GM06990 (cell line): ENCODE measurements around the gene EGR1.
A peak's percentile ranks its signal among the peaks of the same experiment; 100 is the strongest.

Experiments used
- DNase-seq: peaks from one replicate; pipeline ENCODE4 v3.0.0-alpha.2; 2011; ENCODE audit not compliant: insufficient read length; ENCODE audit errors: extremely low read depth
- H3K27me3 ChIP-seq: replicated peaks from 2 replicates; pipeline ENCODE4 v1.6.0; 2011; ENCODE audit warnings: low read length; ENCODE audit not compliant: control insufficient read depth, insufficient read depth
- H3K36me3 ChIP-seq: 2 replicates; pipeline ENCODE4 v1.5.1; 2011; ENCODE audit warnings: low read length; ENCODE audit not compliant: control insufficient read depth, insufficient read depth
- H3K4me3 ChIP-seq: replicated peaks from 2 replicates; pipeline ENCODE4 v1.5.1; 2011; ENCODE audit warnings: low read depth, mild to moderate bottlenecking, control low read depth, low read length
- CTCF ChIP-seq: IDR thresholded peaks from 2 replicates; pipeline ENCODE4 v1.5.1; 2011; ENCODE audit warnings: low read length, control low read depth, mild to moderate bottlenecking, inconsistent platforms; ENCODE audit not compliant: insufficient read depth, poor library complexity, severe bottlenecking

The EGR1 gene

GRCh38 chr5:138465261-138466124, at the start of gene EGR1:
EGR1 (plus strand) TSS chr5:138465479; CDS start chr5:138465762, 283 bp downstream.
- peak; percentile 93 for DNase-seq
- Histone ChIP-seq H3K36me3 (no peaks in the 10 kb centered on the region), H3K27me3 (no peaks in the 10 kb centered on the region; the same call in 1 of the 2 replicates), H3K4me3 (peak within 1 kb of the TSS; percentile 66)
- no peak for TF ChIP-seq CTCF

- Histone ChIP-seq H3K36me3 (peaks cover 14% of the 10 kb centered on the region), H3K27me3 (no peaks in the 10 kb centered on the region)
- no peak for TF ChIP-seq CTCF
These were observed 46.8 kb upstream of the EGR1 start for GRCh38 chr5:138418444-138418843.

GRCh38 chr5:138425079-138425478, 40.2 kb upstream of the EGR1 start:
- Histone ChIP-seq H3K4me3 (no peak overlapping the region), H3K27me3 (no peaks in the 10 kb centered on the region), H3K36me3 (peaks cover 22% of the 10 kb centered on the region)
- no peak for DNase-seq
- TF ChIP-seq CTCF: no peak

More at GRCh38 chr5:138418444-138418843, 46.8 kb upstream of the EGR1 start:
- H3K4me3 ChIP-seq: no peak overlapping the region
- DNase-seq: no peak

GRCh38 chr5:138435943-138436342, 29.3 kb upstream of the EGR1 start:
- no peak for DNase-seq
- Histone ChIP-seq H3K4me3 (no peak overlapping the region), H3K36me3 (peaks cover 15% of the 10 kb centered on the region), H3K27me3 (no peaks in the 10 kb centered on the region)
- no peak for TF ChIP-seq CTCF

- DNase-seq: no peak
- Histone ChIP-seq H3K27me3 (no peaks in the 10 kb centered on the region), H3K36me3 (peaks cover 5% of the 10 kb centered on the region), H3K4me3 (peak overlapping the region; percentile 38)
- TF ChIP-seq CTCF: no peak
These were observed 27.1 kb upstream of the EGR1 start for GRCh38 chr5:138438003-138438723.
